Body of pancreas (tissue), 4 donors: ENCODE results near the gene MED10. TPM values are rescaled to one million over a fixed set of nuclear protein-coding genes. Genes with fewer than 3 reads are reported as not detected.
"Not testable (repeated sequence)": the region's sequence is repeated elsewhere in the genome, so short reads cannot be mapped to it uniquely, and the experiment has no call there.

ENCODE experiments used
- ATAC-seq: fragments of 150-250 bp; one replicate; pipeline ENCODE4 v1.9.1; 2016
- DNase-seq, 4 donors: peaks; one replicate each; pipeline ENCODE4 v3.0.0-alpha.2; 2019
- H3K27ac ChIP-seq, 4 donors: fragments of 200-600 bp; sonication (generic); 1 replicate in 3 of 4; 2 replicates in 1 of 4; pipeline versions ENCODE4 v1.5.1 to v1.6.1; 2016 to 2019; ENCODE audit warnings: mild to moderate bottlenecking in 1 of 4, mixed read lengths in 1 of 4, moderate library complexity in 1 of 4
- H3K27me3 ChIP-seq, 2 donors: fragments of 200-600 bp; sonication (generic); one replicate each; pipeline ENCODE4 v1.6.0; 2016; ENCODE audit warnings: mild to moderate bottlenecking in 1 of 2
- H3K36me3 ChIP-seq, 2 donors: fragments of 200-600 bp; sonication (generic); replicated peaks in 1 of 2; 2 replicates each; pipeline ENCODE4 v1.5.1; 2016; ENCODE audit warnings: low read depth in 2 of 2; ENCODE audit not compliant: insufficient read depth in 1 of 2
- H3K4me1 ChIP-seq: fragments of 200-600 bp; sonication (generic); one replicate; pipeline ENCODE4 v1.6.0; 2016
- H3K4me3 ChIP-seq, 2 donors: fragments of 200-600 bp; sonication (generic); 1 replicate in 1 of 2; 2 replicates in 1 of 2; pipeline ENCODE4 v1.5.1; 2016 to 2019
- H3K9me3 ChIP-seq, 3 donors: fragments of 200-600 bp; sonication (generic); 1 replicate in 2 of 3; 2 replicates in 1 of 3; pipeline ENCODE4 v1.5.1; 2016
- POLR2A ChIP-seq, 3 donors: fragments of 450-650 bp; IDR thresholded peaks; one replicate each; pipeline ENCODE4 v1.6.1; 2016; ENCODE audit warnings: antibody characterized with exemption in 3 of 3, mild to moderate bottlenecking in 2 of 3
- WGBS, 2 donors: methylation state at CpG; one replicate each; pipeline ENCODE4 v1.1.5; 2017; 5-methylcytosine and 5-hydroxymethylcytosine counted together
- intact Hi-C: fragments of 100-400 bp; cut with DNase I; formaldehyde crosslinking; loops from one replicate; pipeline ENCODE4 v1.15.1; 2023
- total RNA-seq, 2 donors: library from RNA; depleted of rRNA; stranded (reverse); fragments of >200 nt; gene quantifications; one replicate each; pipeline ENCODE4 v1.1.0, GENCODE V29; 2016
- TF ChIP-seq, protein P1 (sequence below), 7 experiments: fragments of 450-650 bp in 4 of 7; fragments of 200-600 bp in 3 of 7; sonication (generic) in 3 of 7; IDR thresholded peaks; one replicate each; pipeline ENCODE4 v1.5.1; 2016 to 2019; ENCODE audit warnings: antibody characterized with exemption in 7 of 7

MED10 gene
- total RNA-seq, 2 donors from 2014 or later = 9.6 to 15.5 TPM

DNA sequence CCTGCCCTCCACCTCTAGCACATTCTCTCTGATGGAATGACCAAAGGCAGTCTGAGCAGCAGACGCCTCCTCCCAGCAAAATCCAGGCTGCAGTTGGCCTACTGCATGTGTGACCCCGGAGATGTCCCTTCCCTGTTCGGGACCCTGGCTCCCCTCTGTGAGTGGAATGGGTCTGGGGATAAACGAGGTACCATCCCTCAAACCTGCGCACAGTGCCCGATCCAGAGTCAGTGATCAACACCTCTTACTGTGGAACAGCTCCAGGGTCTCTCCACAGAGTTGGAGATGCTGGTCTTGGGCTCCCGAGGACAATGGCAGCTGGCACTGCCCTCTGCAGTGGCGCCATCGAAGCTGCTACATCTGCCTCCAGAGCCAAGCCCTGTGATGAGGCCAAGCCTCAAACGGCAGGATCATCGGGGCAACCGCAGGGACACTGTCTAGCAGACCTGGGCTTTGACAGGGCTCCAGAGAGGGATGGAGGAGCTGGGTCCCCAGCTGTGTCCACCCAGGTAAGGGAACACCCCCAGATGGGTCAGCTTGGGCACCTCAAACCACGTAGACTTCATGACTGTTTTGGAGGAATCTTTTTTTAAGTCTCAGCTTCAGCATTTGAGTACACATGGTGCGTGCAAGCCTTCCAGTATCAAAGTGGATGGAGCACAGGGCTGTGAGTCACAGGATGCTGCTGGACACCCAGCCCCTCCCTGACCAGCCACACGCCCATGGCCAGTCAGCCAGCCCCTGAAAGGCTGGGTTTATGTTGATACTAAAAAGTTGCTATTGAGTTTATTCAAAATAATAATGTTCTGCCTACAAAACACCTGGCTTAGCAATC is 13.0 kb downstream of the MED10 start:
- Histone ChIP-seq H3K27ac (no peak overlapping the region), H3K9me3 (no peaks in the 10 kb centered on the region), H3K4me1 (no peaks in the 10 kb centered on the region), H3K36me3 (peaks cover 0 to 3% of the 10 kb centered on the region in 2 donors), H3K4me3 (no peak overlapping the region), H3K27me3 (no peaks in the 10 kb centered on the region)
- DNase-seq (no peak), ATAC-seq (no peak)
- WGBS, 2 donors = 92 to 93% methylated on average over 4 to 15 of the region's 15 CpGs
- no peak for TF ChIP-seq POLR2A (IDR thresholded peaks at IDR 0.05)
- TF ChIP-seq, protein P1, sequence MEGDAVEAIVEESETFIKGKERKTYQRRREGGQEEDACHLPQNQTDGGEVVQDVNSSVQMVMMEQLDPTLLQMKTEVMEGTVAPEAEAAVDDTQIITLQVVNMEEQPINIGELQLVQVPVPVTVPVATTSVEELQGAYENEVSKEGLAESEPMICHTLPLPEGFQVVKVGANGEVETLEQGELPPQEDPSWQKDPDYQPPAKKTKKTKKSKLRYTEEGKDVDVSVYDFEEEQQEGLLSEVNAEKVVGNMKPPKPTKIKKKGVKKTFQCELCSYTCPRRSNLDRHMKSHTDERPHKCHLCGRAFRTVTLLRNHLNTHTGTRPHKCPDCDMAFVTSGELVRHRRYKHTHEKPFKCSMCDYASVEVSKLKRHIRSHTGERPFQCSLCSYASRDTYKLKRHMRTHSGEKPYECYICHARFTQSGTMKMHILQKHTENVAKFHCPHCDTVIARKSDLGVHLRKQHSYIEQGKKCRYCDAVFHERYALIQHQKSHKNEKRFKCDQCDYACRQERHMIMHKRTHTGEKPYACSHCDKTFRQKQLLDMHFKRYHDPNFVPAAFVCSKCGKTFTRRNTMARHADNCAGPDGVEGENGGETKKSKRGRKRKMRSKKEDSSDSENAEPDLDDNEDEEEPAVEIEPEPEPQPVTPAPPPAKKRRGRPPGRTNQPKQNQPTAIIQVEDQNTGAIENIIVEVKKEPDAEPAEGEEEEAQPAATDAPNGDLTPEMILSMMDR (IDR thresholded peaks at IDR 0.05) = no peak
- intact Hi-C loops = no loop called here

DNA sequence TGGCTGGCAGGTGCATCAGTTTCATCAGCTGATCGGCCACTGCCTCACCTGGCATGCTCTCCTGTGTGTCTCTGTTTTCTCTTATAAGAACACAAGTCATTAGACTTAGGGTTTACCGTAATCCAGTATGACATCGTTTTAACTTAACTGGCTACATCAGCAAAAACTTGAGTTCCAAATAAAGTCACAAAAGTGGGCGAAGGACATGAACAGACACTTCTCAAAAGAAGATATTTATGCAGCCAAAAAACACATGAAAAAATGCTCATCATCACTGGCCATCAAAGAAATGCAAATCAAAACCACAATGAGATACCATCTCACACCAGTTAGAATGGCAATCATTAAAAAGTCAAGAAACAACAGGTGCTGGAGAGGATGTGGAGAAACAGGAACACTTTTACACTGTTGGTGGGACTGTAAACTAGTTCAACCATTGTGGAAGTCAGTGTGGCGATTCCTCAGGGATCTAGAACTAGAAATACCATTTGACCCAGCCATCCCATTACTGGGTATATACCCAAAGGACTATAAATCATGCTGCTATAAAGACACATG is 14.8 kb downstream of the MED10 start:
- DNase-seq, H3K4me3 ChIP-seq, H3K4me1 ChIP-seq, H3K9me3 ChIP-seq, H3K27me3 ChIP-seq, H3K27ac ChIP-seq, ATAC-seq, intact Hi-C loops, H3K36me3 ChIP-seq: not testable (repeated sequence)
- WGBS, 2 donors = 86 to 99% methylated on average over 4 of the region's 5 CpGs

DNA sequence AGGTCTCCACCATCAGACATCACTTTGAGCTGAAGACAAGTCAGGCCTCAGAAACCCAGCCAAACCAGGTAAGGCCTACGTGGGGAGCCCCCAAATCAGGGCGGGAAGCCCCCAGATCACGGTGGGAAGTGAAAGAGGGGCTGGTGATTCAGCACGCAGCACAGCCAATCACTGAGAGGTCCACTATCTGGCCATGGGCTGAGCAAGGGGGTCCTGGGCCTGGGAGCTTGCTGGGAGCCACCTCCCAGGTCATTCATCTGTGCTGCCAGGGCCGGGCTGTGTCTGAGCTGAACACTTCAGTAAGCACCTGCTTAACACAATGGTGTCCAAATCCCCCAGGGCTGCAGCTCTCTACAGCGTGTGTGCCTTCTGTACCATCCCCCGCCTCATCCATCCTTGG is 15.5 kb downstream of the MED10 start:
- no peaks in the 10 kb centered on the region for H3K4me1 ChIP-seq
- H3K36me3 ChIP-seq = no peaks in the 10 kb centered on the region
- peaks cover 0 to 3% (median 0%) of the 10 kb centered on the region in 3 donors for H3K9me3 ChIP-seq
- intact Hi-C loops = no loop called here
- TF ChIP-seq, protein P1 (IDR thresholded peaks at IDR 0.05) = no peak
- no peak for TF ChIP-seq POLR2A (IDR thresholded peaks at IDR 0.05)
- H3K27me3 ChIP-seq = no peaks in the 10 kb centered on the region
- no peak for DNase-seq
- no peak overlapping the region for H3K4me3 ChIP-seq
- no peak for ATAC-seq
- 91 to 96% methylated on average over 6 to 7 of the region's 7 CpGs for WGBS, 2 donors
- H3K27ac ChIP-seq = no peak overlapping the region

DNA sequence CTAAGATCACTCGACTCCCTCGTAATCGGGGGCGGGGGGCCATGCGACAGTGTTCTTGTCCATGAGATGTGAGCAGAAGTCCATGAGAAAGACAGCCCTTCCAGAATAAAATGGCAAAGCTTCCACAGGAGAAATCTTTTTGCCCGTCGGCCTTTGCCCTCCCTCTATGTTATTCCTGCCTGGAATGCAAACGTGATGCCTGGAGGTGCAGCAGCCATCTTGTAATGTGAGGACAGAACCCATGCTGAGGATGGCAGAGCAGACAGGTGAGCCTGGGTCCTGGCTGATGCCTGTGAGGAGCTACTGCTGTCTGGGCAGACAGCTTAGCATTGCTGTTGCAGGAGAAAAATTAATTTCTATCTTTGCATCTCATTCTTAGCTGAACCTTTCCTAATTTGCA is 17.2 kb downstream of the MED10 start:
- no peak for DNase-seq
- WGBS, 2 donors = 66 to 72% methylated on average over 8 of the region's 8 CpGs
- Histone ChIP-seq H3K27me3 (no peaks in the 10 kb centered on the region), H3K36me3 (no peaks in the 10 kb centered on the region), H3K4me1 (no peaks in the 10 kb centered on the region), H3K27ac (no peak overlapping the region), H3K9me3 (peaks cover 0 to 3% (median 0%) of the 10 kb centered on the region in 3 donors), H3K4me3 (no peak overlapping the region)
- no peak for ATAC-seq
- intact Hi-C loops = no loop called here
- TF ChIP-seq POLR2A (IDR thresholded peaks at IDR 0.05) = no peak
- TF ChIP-seq, protein P1 (IDR thresholded peaks at IDR 0.05) = no peak

DNA sequence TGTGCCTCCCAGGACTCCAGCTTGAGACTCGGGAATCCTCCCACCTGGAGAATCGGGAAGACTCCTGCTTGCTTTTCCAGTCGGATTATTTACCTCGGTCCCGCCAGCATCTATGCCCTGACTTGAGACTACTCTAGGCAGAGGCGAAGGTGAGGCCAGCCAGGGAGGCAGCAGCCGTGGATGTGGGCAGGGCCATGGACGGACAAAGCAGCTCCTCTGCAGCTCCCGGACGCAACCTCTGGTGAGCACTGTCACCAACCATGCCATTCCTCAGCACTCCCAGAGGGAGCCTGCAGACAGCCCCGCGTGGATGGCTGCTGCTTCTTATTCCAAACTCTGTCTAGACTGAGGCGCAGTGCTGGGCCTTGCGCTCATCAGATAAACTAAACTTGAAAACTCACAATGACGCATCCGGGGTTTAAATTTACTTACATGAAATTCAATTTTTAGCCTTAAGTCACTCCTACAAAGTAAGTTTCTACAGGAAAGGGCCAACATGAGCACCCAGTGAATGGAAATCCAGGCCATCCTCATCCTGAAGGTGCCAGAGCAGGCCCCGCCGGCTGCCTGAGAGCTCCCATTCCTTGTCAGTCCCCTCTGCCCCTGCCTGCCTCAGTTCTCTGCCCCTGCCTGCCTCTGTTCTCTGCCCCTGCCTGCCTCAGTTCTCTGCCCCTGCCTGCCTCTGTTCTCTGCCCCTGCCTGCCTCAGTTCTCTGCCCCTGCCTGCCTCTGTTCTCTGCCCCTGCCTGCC is 17.8 kb downstream of the MED10 start:
- H3K4me3 ChIP-seq = no peak overlapping the region
- DNase-seq = no peak
- no peaks in the 10 kb centered on the region for H3K27me3 ChIP-seq
- intact Hi-C loops = no loop called here
- peaks cover 0 to 3% (median 0%) of the 10 kb centered on the region in 3 donors for H3K9me3 ChIP-seq
- no peaks in the 10 kb centered on the region for H3K4me1 ChIP-seq
- 75 to 84% methylated on average over 18 of the region's 18 CpGs for WGBS, 2 donors
- H3K27ac ChIP-seq = no peak overlapping the region
- H3K36me3 ChIP-seq = no peaks in the 10 kb centered on the region
- ATAC-seq = no peak
- no peak for TF ChIP-seq POLR2A (IDR thresholded peaks at IDR 0.05)
- TF ChIP-seq, protein P1 (IDR thresholded peaks at IDR 0.05) = no peak
